Testis (tissue), 3 donors: ENCODE data around the gene RABEP2. TPM values are rescaled to one million over a fixed set of nuclear protein-coding genes. Genes with fewer than 3 reads are reported as not detected.

ENCODE experiments used
- DNase-seq: peaks from one replicate; pipeline ENCODE4 v3.0.0-alpha.2; 2019
- H3K27ac ChIP-seq, 2 donors: fragments of 200-600 bp; sonication (generic); one replicate each; pipeline ENCODE4 v1.5.1; 2019
- H3K27me3 ChIP-seq: fragments of 200-600 bp; sonication (generic); one replicate; pipeline ENCODE4 v1.5.1; 2019
- H3K36me3 ChIP-seq: fragments of 200-600 bp; sonication (generic); one replicate; pipeline ENCODE4 v1.5.1; 2017; ENCODE audit warnings: low read depth; ENCODE audit errors: missing control alignments
- H3K4me1 ChIP-seq: fragments of 200-600 bp; sonication (generic); one replicate; pipeline ENCODE4 v1.5.1; 2019
- H3K4me3 ChIP-seq, 2 donors: fragments of 200-600 bp; sonication (generic); one replicate each; pipeline ENCODE4 v1.5.1; 2017 to 2019
- H3K9me3 ChIP-seq: fragments of 200-600 bp; sonication (generic); one replicate; pipeline ENCODE4 v1.5.1; 2017
- CTCF ChIP-seq, 3 experiments: fragments of 450-650 bp in 2 of 3; fragments of 200-600 bp in 1 of 3; sonication (generic) in 1 of 3; IDR thresholded peaks; one replicate each; pipeline ENCODE4 v1.5.1; 2016 to 2019; ENCODE audit warnings: antibody characterized with exemption in 3 of 3, mild to moderate bottlenecking in 2 of 3, moderate library complexity in 1 of 3
- POLR2A ChIP-seq: fragments of 450-650 bp; IDR thresholded peaks from one replicate; pipeline ENCODE4 v1.6.1; 2017; ENCODE audit warnings: antibody characterized with exemption, mild to moderate bottlenecking, moderate library complexity
- WGBS, 2 donors: methylation state at CpG; one replicate each; pipeline ENCODE4 v1.1.5; 2018; 5-methylcytosine and 5-hydroxymethylcytosine counted together
- intact Hi-C: fragments of 100-400 bp; cut with DNase I; formaldehyde crosslinking; loops from one replicate; pipeline ENCODE4 v1.15.1; 2023; ENCODE audit warnings: low total_unique reads
- polyA plus RNA-seq: library from polyadenylated mRNA; stranded (reverse); fragments of 350-450 nt; fragmentation: Illumina TruSeq; extraction: RNeasy Lipid Tissue Mini Kit (QIAGEN cat#74804); gene quantifications from one replicate; pipeline ENCODE4 v1.2.3, GENCODE V29; 2014; ENCODE audit warnings: low read depth, low replicate concordance; ENCODE audit not compliant: insufficient read depth
- total RNA-seq, 2 donors: library from RNA; depleted of rRNA; stranded (reverse); fragments of >200 nt; gene quantifications; one replicate each; pipeline ENCODE4 v1.2.3, GENCODE V29; 2016

Gene RABEP2
- total and polyA plus RNA-seq, 3 donors from 2014 or later = 14.2 to 51.8 (median 43.3) TPM

DNA sequence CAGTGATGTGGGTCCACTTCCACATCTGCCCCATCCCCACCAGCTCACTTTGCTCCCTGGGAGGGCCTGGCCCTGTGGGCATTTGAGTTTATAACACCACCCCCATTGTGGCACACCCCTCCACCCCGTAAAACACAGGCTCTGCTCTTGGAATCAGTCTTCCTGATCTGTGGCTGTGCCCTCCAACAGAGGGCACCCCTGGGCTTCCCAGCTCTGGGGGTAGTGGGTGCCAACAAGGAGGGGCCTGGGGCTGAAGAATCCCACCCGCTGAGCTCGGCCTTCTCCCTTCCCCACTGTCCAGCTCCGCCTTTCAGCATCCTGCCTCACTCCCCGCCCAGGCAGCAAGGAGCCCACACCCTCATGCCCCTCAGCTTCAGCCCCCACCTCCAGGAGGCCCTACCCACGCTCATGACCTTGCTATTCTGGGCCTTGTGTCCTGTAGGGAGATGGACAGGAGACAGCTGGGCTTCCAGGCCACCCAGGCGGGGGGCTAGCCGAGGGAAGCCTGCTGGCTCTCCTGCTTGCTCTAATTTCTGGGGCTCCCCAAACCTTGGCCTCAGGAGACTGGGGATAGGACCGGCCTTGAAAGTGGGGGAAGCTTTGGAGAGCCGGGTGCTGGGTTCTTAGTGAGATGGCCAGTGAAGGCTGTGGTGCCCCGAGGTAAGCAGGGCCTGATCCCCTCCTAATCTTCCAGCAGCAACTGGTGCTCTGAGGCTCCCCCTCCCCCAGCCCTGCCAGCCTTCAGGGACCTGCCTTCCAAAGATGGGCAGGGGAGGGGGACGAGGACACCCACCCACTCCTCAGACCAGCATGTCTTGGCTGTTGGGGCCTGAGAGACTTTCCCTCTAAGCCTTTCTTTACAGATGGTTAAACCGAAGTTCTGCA is 49.7 kb downstream of the RABEP2 start:
- Histone ChIP-seq H3K4me3 (no peak overlapping the region), H3K27me3 (no peaks in the 10 kb centered on the region), H3K9me3 (no peaks in the 10 kb centered on the region), H3K4me1 (peaks cover 8% of the 10 kb centered on the region), H3K27ac (no peak overlapping the region), H3K36me3 (no peaks in the 10 kb centered on the region)
- DNase-seq = no peak
- WGBS, 2 donors = 38 to 56% methylated on average over 10 to 13 of the region's 13 CpGs
- intact Hi-C loops = no loop called here
- TF ChIP-seq POLR2A (no peak), CTCF (IDR thresholded peaks at IDR 0.05) (no peak)

DNA sequence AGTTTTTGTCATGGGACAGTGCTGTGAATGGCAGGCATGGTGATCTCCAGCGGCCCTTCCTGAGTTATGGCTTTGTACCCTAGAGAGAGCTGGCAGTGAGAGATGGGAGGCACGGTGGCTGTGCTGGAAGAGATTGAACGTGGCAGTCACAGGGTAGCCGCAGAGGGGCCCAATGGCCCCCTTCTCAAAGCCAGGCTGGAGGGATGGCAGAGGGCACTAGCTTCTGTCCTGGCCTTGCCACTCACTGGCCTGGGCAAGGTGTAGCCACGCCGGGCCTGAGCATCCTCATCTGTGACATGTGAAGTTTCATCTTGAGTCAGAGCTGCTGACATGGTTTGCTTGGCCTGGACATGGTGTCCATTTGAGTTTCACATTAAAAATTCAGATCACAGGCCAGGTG is 50.6 kb downstream of the RABEP2 start:
- no peak overlapping the region for H3K4me3 ChIP-seq
- H3K27me3 ChIP-seq = no peaks in the 10 kb centered on the region
- WGBS, 2 donors = 95 to 96% methylated on average over 4 to 6 of the region's 6 CpGs
- no peaks in the 10 kb centered on the region for H3K9me3 ChIP-seq
- TF ChIP-seq POLR2A (no peak), CTCF (IDR thresholded peaks at IDR 0.05) (no peak)
- no peak for DNase-seq
- intact Hi-C loops = no loop called here
- H3K27ac ChIP-seq = no peak overlapping the region
- peaks cover 4% of the 10 kb centered on the region for H3K4me1 ChIP-seq
- no peaks in the 10 kb centered on the region for H3K36me3 ChIP-seq

DNA sequence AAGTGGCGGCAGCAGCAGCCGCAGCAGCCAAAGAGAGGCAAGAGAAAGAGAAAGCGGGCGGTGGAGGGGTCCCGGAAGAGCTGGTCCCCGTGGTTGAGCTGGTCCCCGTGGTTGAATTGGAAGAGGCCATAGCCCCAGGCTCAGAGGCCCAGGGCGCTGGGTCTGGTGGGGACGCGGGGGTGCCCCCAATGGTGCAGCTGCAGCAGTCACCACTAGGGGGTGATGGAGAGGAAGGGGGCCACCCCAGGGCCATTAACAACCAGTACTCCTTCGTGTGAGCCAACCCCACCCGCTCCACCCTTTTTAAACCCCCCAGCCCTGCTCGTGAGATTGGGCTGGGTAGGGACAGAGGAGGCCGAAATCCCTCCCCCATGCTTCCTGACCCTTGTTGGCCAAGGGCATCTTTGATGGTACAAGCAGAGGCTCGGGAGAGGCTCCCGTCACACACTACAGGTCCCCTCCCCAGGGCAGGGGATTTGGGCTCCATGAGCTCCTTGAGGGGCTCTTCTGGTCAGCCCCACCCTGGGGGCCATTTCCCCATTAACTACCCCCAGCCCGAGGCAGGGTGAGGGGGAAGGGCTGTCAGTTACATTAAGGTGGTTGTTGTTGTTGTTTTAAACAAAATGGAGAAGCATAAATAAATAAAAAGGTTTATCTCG is 51.4 kb downstream of the RABEP2 start:
- WGBS, 2 donors = 88 to 90% methylated on average over 18 of the region's 18 CpGs
- Histone ChIP-seq H3K9me3 (no peaks in the 10 kb centered on the region), H3K27ac (no peak overlapping the region), H3K4me1 (peaks cover 4% of the 10 kb centered on the region), H3K4me3 (no peak overlapping the region), H3K36me3 (no peaks in the 10 kb centered on the region), H3K27me3 (no peaks in the 10 kb centered on the region)
- intact Hi-C loops = no loop called here
- no peak for DNase-seq
- TF ChIP-seq CTCF (IDR thresholded peaks at IDR 0.05) (peak in 2 of 3 experiments; percentile 44 to 55), POLR2A (no peak)

DNA sequence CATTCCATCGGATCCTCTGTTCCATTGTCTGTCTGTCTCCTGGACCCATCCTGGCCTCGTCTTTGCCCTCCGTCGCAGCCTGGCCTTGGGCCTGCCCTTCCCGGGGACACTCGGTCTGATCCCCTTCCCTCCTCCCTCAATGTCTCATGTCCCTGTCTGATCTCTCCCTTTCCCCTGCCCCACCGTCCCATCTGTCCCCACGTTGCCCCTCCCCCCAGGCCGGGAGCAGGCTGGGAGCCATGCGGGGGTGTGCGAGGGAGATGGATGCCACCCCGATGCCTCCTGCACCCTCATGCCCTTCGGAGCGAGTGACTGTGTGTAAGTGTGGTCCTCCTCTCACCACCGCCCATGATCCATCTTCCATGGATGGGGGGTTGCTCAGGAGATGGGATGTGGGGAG is 52.1 kb downstream of the RABEP2 start:
- no peaks in the 10 kb centered on the region for H3K36me3 ChIP-seq
- peaks cover 4% of the 10 kb centered on the region for H3K4me1 ChIP-seq
- TF ChIP-seq POLR2A = no peak
- no peak for TF ChIP-seq CTCF (IDR thresholded peaks at IDR 0.05)
- no peak for DNase-seq
- H3K27ac ChIP-seq = no peak overlapping the region
- 75 to 80% methylated on average over 14 to 15 of the region's 15 CpGs for WGBS, 2 donors
- no peaks in the 10 kb centered on the region for H3K9me3 ChIP-seq
- H3K4me3 ChIP-seq = no peak overlapping the region
- intact Hi-C loops = no loop called here
- no peaks in the 10 kb centered on the region for H3K27me3 ChIP-seq
